Measurements from ENCODE around the gene CSK.

- no peak for TF ChIP-seq CTCF (IDR thresholded peaks at IDR 0.05)
- no peak for TF ChIP-seq POLR2A (IDR thresholded peaks at IDR 0.05)
Measured at GRCh38 chr15:74794970-74795349, 13.1 kb downstream of the CSK start.
